ENCODE data around the gene LSM4.
A peak's percentile ranks its signal among the peaks of the same experiment; 100 is the strongest.

GRCh38 chr19:18274781-18275356 is 48.0 kb downstream of the LSM4 start:
- TF ChIP-seq CTCF (IDR thresholded peaks at IDR 0.05; ENCODE audit: extremely low read depth in 1 of 2, insufficient read depth in 1 of 2, low read depth in 1 of 2, low read length in 2 of 2) (no peak), POLR2AphosphoS5 (IDR thresholded peaks at IDR 0.05; ENCODE audit: insufficient read depth, low read depth, low read length) (peak; percentile 86), EZH2 (IDR thresholded peaks at IDR 0.05; ENCODE audit: borderline replicate concordance, low read depth, low read length, severe bottlenecking) (no peak), MAX (IDR thresholded peaks at IDR 0.05; ENCODE audit: insufficient read depth, insufficient read length) (no peak), POLR2A (IDR thresholded peaks at IDR 0.05; ENCODE audit: low read depth, low read length) (peak; percentile 54), MYC (IDR thresholded peaks at IDR 0.05; ENCODE audit: low read depth, low read length) (no peak), JUN (IDR thresholded peaks at IDR 0.05; ENCODE audit: borderline replicate concordance, insufficient read depth, insufficient read length, low read depth) (peak; percentile 52), FOS (IDR thresholded peaks at IDR 0.05; ENCODE audit: borderline replicate concordance, insufficient read depth, low read length) (peak; percentile 88)
